GM11168 (cell line): ENCODE data around the gene SRP19.

Experiments used
- in situ Hi-C: fragments of 300-500 bp; cut with MboI; formaldehyde crosslinking; loops from one replicate; pipeline ENCODE4 v1.12.0; 2022; ENCODE audit warnings: low sequenced_read_pairs; ENCODE audit not compliant: unreplicated experiment

SRP19 gene

DNA sequence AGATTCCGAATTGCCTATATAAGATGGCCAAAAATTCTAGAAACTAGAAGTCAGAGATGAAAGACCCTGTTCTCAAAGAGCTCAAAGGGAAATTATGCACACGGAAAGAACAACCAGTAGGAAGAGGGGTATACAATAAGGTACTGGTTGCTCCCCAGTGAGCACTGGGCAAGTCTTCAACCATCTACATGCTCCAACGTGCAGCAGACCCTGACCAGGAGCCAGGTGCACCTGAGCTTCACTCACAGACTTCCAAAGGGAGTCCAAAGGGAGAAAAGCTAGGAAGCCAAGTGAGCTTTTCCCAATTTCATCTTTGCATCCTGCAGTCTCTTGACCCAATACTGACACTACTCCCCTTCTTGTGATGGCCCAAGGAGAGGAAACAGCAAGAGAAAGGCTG is 57.0 kb downstream of the SRP19 start:
- in situ Hi-C loops = no loop called here

DNA sequence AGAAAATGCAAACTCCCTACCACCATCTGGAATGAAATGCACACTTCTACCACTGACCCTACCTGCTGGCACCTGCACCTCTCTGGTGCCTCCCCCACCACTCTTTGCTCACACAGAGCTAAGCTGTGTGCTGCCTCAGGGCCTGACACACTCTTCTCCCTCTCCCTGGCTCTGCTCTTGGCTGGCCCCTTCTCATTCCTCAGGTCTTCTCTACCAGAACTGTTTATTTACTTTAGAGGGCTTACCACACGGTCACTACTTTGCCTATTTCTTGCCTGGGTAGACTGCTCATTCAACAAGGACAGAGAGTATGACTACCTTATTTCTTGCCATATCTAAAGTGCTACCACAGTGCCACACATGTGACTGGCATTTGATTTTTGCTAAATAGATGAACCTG is 57.6 kb downstream of the SRP19 start:
- in situ Hi-C loops = no loop called here
